GM12878 (cell line): ENCODE data around the gene TRIM28. TPM values are rescaled to one million over a fixed set of nuclear protein-coding genes. Genes with fewer than 3 reads are reported as not detected.

ENCODE experiments used
- ATAC-seq: fragments of 200-7000 bp; cut with Tn5 transposase; 3 replicates; pipeline ENCODE4 v1.9.1; 2020; ENCODE audit warnings: mild to moderate bottlenecking, moderate library complexity
- BruUV-seq: library from RNA; stranded (reverse); fragments of 400-500 nt; replicated peaks from 2 replicates; lab custom pipeline; 2021; lab: Mats Ljungman, UMichigan
- CTCF ChIA-PET: fragments of 300-600 bp; sonication (Branson Sonifier 250); formaldehyde crosslinking; extraction: SDS; loops from one replicate; lab custom pipeline; 2021; ENCODE audit warnings: inconsistent platforms; lab: Yijun Ruan, JAX
- POLR2A ChIA-PET: fragments of 350-600 bp; formaldehyde crosslinking; extraction: SDS; loops from one replicate; lab custom pipeline; 2021; ENCODE audit warnings: inconsistent platforms; lab: Charles Lee
- RAD21 ChIA-PET: fragments of 300-600 bp; sonication (Branson Sonifier 250); formaldehyde crosslinking; loops from one replicate; lab custom pipeline; 2023; ENCODE audit warnings: antibody characterized with exemption; ENCODE audit not compliant: unreplicated experiment; lab: Charles Lee
- SMC1A ChIA-PET: fragments of 300-600 bp; sonication (Branson Sonifier 250); formaldehyde crosslinking; loops from one replicate; lab custom pipeline; 2023; ENCODE audit not compliant: unreplicated experiment, uncharacterized antibody; lab: Charles Lee
- DNase-seq: peaks from one replicate; pipeline ENCODE4 v3.0.0-alpha.2; 2011; ENCODE audit warnings: low read depth, low spot score
- FAIRE-seq: peaks from 3 replicates; lab custom pipeline; 2011; peaks lifted over from hg19 to GRCh38; lab: Jason Lieb, UNC
- H2AFZ ChIP-seq: 2 replicates; pipeline ENCODE4 v1.6.0; 2011; ENCODE audit warnings: low read depth, low read length, control low read depth; ENCODE audit not compliant: control insufficient read depth
- H3K27ac ChIP-seq: 2 replicates; pipeline ENCODE4 v1.5.1; 2011; ENCODE audit warnings: control low read depth; ENCODE audit not compliant: control insufficient read depth, insufficient read depth
- H3K27me3 ChIP-seq, 2 experiments: replicated peaks in 1 of 2; 2 replicates each; pipeline versions ENCODE4 v1.6.0 to v1.6.1; 2011; ENCODE audit warnings: low read length in 1 of 2; ENCODE audit not compliant: control insufficient read depth in 2 of 2, insufficient read depth in 2 of 2
- H3K36me3 ChIP-seq, 2 experiments: 2 replicates each; pipeline ENCODE4 v1.5.1; 2011; ENCODE audit warnings: low read length in 1 of 2; ENCODE audit not compliant: control insufficient read depth in 2 of 2, insufficient read depth in 2 of 2
- H3K4me1 ChIP-seq: 2 replicates; pipeline ENCODE4 v1.6.1; 2011; ENCODE audit warnings: mild to moderate bottlenecking, low read length, moderate library complexity, mixed read lengths; ENCODE audit not compliant: control insufficient read depth, insufficient read depth
- H3K4me2 ChIP-seq: 2 replicates; pipeline ENCODE4 v1.6.0; 2011; ENCODE audit warnings: control low read depth; ENCODE audit not compliant: control insufficient read depth, insufficient read depth
- H3K4me3 ChIP-seq: fragments of 200-600 bp; sonication (generic); 2 replicates; pipeline ENCODE4 v1.5.1; 2016
- H3K79me2 ChIP-seq: 2 replicates; pipeline ENCODE4 v1.6.0; 2011; ENCODE audit warnings: low read length; ENCODE audit not compliant: control insufficient read depth, insufficient read depth
- H3K9ac ChIP-seq: 2 replicates; pipeline ENCODE4 v1.8.0; 2011; ENCODE audit warnings: low read length, control low read depth, mixed read lengths; ENCODE audit not compliant: control insufficient read depth, insufficient read depth
- H3K9me3 ChIP-seq: replicated peaks from 3 replicates; pipeline ENCODE4 v1.5.1; 2011; ENCODE audit warnings: mild to moderate bottlenecking, low read length; ENCODE audit not compliant: control insufficient read depth, insufficient read depth
- H4K20me1 ChIP-seq: 2 replicates; pipeline ENCODE4 v1.6.0; 2011; ENCODE audit not compliant: control insufficient read depth, insufficient read depth
- CHD2 ChIP-seq: IDR thresholded peaks from 2 replicates; pipeline ENCODE4 v1.6.1; 2011; ENCODE audit warnings: low read depth, low read length, improper control_type of control experiment, borderline replicate concordance
- EP300 ChIP-seq, 2 experiments: fragments of 150-350 bp in 1 of 2; IDR thresholded peaks; 2 replicates each; pipeline ENCODE4 v1.6.1; 2011 to 2012; ENCODE audit warnings: low read depth in 2 of 2, low read length in 2 of 2, borderline replicate concordance in 1 of 2, improper control_type of control experiment in 1 of 2, inconsistent platforms in 1 of 2; ENCODE audit not compliant: control insufficient read depth in 1 of 2
- HDGF ChIP-seq: fragments of 450-650 bp; IDR thresholded peaks from 2 replicates; pipeline ENCODE4 v1.6.1; 2016; ENCODE audit warnings: antibody characterized with exemption
- IRF3 ChIP-seq: fragments of 450-650 bp; IDR thresholded peaks from 2 replicates; pipeline ENCODE4 v1.6.1; 2014; ENCODE audit warnings: mild to moderate bottlenecking
- KDM1A ChIP-seq: fragments of 200-600 bp; sonication (generic); IDR thresholded peaks from 2 replicates; pipeline ENCODE4 v1.6.1; 2016; ENCODE audit warnings: borderline replicate concordance
- LARP7 ChIP-seq: fragments of 450-650 bp; IDR thresholded peaks from 2 replicates; pipeline ENCODE4 v1.6.1; 2017; ENCODE audit warnings: mild to moderate bottlenecking
- MEF2B ChIP-seq: fragments of 450-650 bp; IDR thresholded peaks from 2 replicates; pipeline ENCODE4 v1.6.1; 2018; ENCODE audit warnings: mild to moderate bottlenecking, moderate library complexity; ENCODE audit not compliant: partially characterized antibody, poor library complexity, severe bottlenecking
- NBN ChIP-seq: fragments of 450-650 bp; IDR thresholded peaks from 2 replicates; pipeline ENCODE4 v1.6.1; 2016
- PKNOX1 ChIP-seq: fragments of 450-650 bp; IDR thresholded peaks from 2 replicates; pipeline ENCODE4 v1.6.1; 2016; ENCODE audit warnings: mild to moderate bottlenecking
- SPI1 ChIP-seq: IDR thresholded peaks from 2 replicates; pipeline ENCODE4 v1.6.1; 2011; ENCODE audit warnings: low read depth, mild to moderate bottlenecking, low read length, moderate library complexity, borderline replicate concordance; ENCODE audit not compliant: insufficient read depth
- SUPT20H ChIP-seq: IDR thresholded peaks from 2 replicates; pipeline ENCODE4 v1.6.1; 2011; ENCODE audit warnings: low read depth, mild to moderate bottlenecking, low read length, moderate library complexity, borderline replicate concordance; ENCODE audit not compliant: control insufficient read depth
- ZBTB40 ChIP-seq: fragments of 450-650 bp; IDR thresholded peaks from 2 replicates; pipeline ENCODE4 v1.6.1; 2016; ENCODE audit warnings: mild to moderate bottlenecking, moderate library complexity, borderline replicate concordance
- WGBS: methylation state at CpG from one replicate; pipeline ENCODE4 v1.1.6; 2016; ENCODE audit warnings: low lambda C conversion rate; ENCODE audit not compliant: insufficient replicate concordance, insufficient coverage; ENCODE audit errors: missing lambda C conversion rate; 5-methylcytosine and 5-hydroxymethylcytosine counted together
- in situ Hi-C: fragments of 300-500 bp; cut with MboI; formaldehyde crosslinking; loops from 9 replicates; pipeline ENCODE4 v1.14.3; 2018; ENCODE audit warnings: mixed read lengths
- intact Hi-C: fragments of 100-400 bp; cut with micrococcal nuclease; formaldehyde crosslinking; loops from one replicate; pipeline ENCODE4 v1.14.2; 2022; ENCODE audit not compliant: unreplicated experiment
- polyA plus RNA-seq, 11 experiments: library from polyadenylated mRNA; depleted of rRNA in 4 of 11; unstranded in 6 of 11; stranded (reverse) in 5 of 11; fragments of >200 nt; fragmentation: Nextera tagmentation in 4 of 11; fragmentation: Illumina TruSeq in 1 of 11; extraction: Ambion mirVana in 4 of 11; extraction: Trizol in 1 of 11; gene quantifications; 1 replicate in 1 of 11; 2 replicates in 10 of 11; pipeline versions ENCODE4 v1.2.1 to v1.2.3, GENCODE V29; 2011 to 2016; ENCODE audit warnings: inconsistent platforms in 2 of 11, missing spikeins in 2 of 11, low read depth in 1 of 11
- total RNA-seq, 4 experiments: library from RNA; depleted of rRNA in 3 of 4; stranded (reverse); fragments of >200 nt in 3 of 4; fragmentation: Illumina TruSeq in 1 of 4; extraction: Trizol in 1 of 4; gene quantifications; 2 replicates each; pipeline versions ENCODE4 v1.2.1 to v1.2.3, GENCODE V29; 2013 to 2021

TRIM28 gene
- total and polyA plus RNA-seq, 10 of the 15 experiments (the other 5 are each of a cell fraction or from before 2014, with no cell fraction given) = 5.0 to 650 (median 296) TPM

- Histone ChIP-seq H3K9me3 (no peaks in the 10 kb centered on the region), H3K79me2 (peaks cover 43% of the 10 kb centered on the region), H3K9ac (peak within 1 kb of the TSS; percentile 82), H3K4me3 (peak within 1 kb of the TSS; percentile 94), H3K36me3 (peaks cover 8 to 28% of the 10 kb centered on the region in 2 experiments; a peak in 3 of 4 replicates), H3K27ac (peak within 1 kb of the TSS; percentile 93), H3K27me3 (no peaks in the 10 kb centered on the region), H3K4me1 (peaks cover 28% of the 10 kb centered on the region), H2AFZ (peak within 1 kb of the TSS; percentile 86), H4K20me1 (no peaks in the 10 kb centered on the region; the same call in 1 of the 2 replicates), H3K4me2 (peak within 1 kb of the TSS; percentile 98)
- intact Hi-C loops (loop anchor here (1.0 kb wide), 1 partner anchor 10 kb away; the partner anchor contains the start of gene TRIM28), in situ Hi-C loops (no loop called here)
- peak; percentile 85 for DNase-seq
- peak; percentile 98 for FAIRE-seq
- ATAC-seq = peak; percentile 58
- 1% methylated on average over 69 of the region's 69 CpGs for WGBS
- BruUV-seq = no TSS peak
- CTCF ChIA-PET = interaction anchor here (0.7 to 3.9 kb wide), 7 partner anchors 13 to 41 kb away, joined by 3 to 37 read pairs (median 4); partner anchors contain the start of gene ZBTB45
- POLR2A ChIA-PET = interaction anchor here (0.9 to 3.1 kb wide), 12 partner anchors 10 to 174 kb away, joined by 3 to 41 read pairs (median 6); partner anchors contain the start of genes MZF1, TRIM28, ZBTB45 and ZNF837
- RAD21 ChIA-PET = interaction anchor here (0.6 to 1.9 kb wide), 8 partner anchors 9 to 36 kb away, joined by 3 to 13 read pairs (median 3); partner anchors contain the start of genes TRIM28 and ZBTB45
- SMC1A ChIA-PET = interaction anchor here (1.0 to 2.9 kb wide), 6 partner anchors 10 to 192 kb away, joined by 3 to 21 read pairs (median 10); partner anchors contain the start of genes TRIM28, ZBTB45 and ZNF497
- peak; percentile 75 for TF ChIP-seq CHD2
- no peak for TF ChIP-seq IRF3
- TF ChIP-seq LARP7 = peak; percentile 87
- no peak for TF ChIP-seq KDM1A
- no peak for TF ChIP-seq HDGF
- TF ChIP-seq SUPT20H = no peak
- TF ChIP-seq NBN = peak; percentile 85
- no peak for TF ChIP-seq SPI1
- TF ChIP-seq EP300 (IDR thresholded peaks at IDR 0.05; ENCODE audit: borderline replicate concordance in 1 of 2, control insufficient read depth in 1 of 2, low read depth in 2 of 2, low read length in 2 of 2) = no peak
- TF ChIP-seq MEF2B = peak; percentile 19
- peak; percentile 97 for TF ChIP-seq ZBTB40
- TF ChIP-seq PKNOX1 = peak; percentile 70
Measured at GRCh38 chr19:58554494-58555368, 10.9 kb downstream of the TRIM28 start, which contains the start of gene CHMP2A. TSS of gene CHMP2A (minus strand) at chr19:58555105. CDS start at chr19:58554212, 893 bp downstream.
